HFFc6 (cell line): ENCODE results near the gene JMJD6. TPM values are rescaled to one million over a fixed set of nuclear protein-coding genes. Genes with fewer than 3 reads are reported as not detected.
"Not testable (repeated sequence)": the region's sequence is repeated elsewhere in the genome, so short reads cannot be mapped to it uniquely, and the experiment has no call there.

ENCODE experiments used
- DNase-seq: peaks from one replicate; pipeline ENCODE4 v3.0.0-alpha.2; 2018
- H3K27ac Mint-ChIP-seq: 2 replicates; pipeline ENCODE4 v1.8.0; 2020; ENCODE audit warnings: mild to moderate bottlenecking, mixed read lengths
- H3K27me3 Mint-ChIP-seq: 2 replicates; pipeline ENCODE4 v1.8.0; 2021; ENCODE audit warnings: mild to moderate bottlenecking, moderate library complexity, mixed read lengths; ENCODE audit not compliant: insufficient read depth
- H3K36me3 Mint-ChIP-seq: 2 replicates; pipeline ENCODE4 v1.8.0; 2021; ENCODE audit warnings: low read depth, mixed read lengths
- H3K4me1 Mint-ChIP-seq: 2 replicates; pipeline ENCODE4 v1.8.0; 2020; ENCODE audit warnings: low read depth, mixed read lengths
- H3K4me3 Mint-ChIP-seq: 2 replicates; pipeline ENCODE4 v1.8.0; 2020; ENCODE audit warnings: mild to moderate bottlenecking, moderate library complexity, mixed read lengths
- H3K9me3 Mint-ChIP-seq: 2 replicates; pipeline ENCODE4 v1.8.0; 2020; ENCODE audit warnings: mild to moderate bottlenecking, mixed read lengths
- CTCF ChIP-seq: fragments of 200-600 bp; sonication (generic); IDR thresholded peaks from 2 replicates; pipeline ENCODE4 v1.5.0; 2021; ENCODE audit warnings: antibody characterized with exemption, mild to moderate bottlenecking
- total RNA-seq, 6 experiments: library from RNA; stranded (reverse); fragmentation: NEBNext Ultra II Directional; extraction: Animal tissue kit (Norgen Biotek cat#: 25700); gene quantifications; 2 replicates in 1 of 6; 3 replicates in 5 of 6; pipeline ENCODE4 v1.2.3, GENCODE V29; 2021

The JMJD6 gene
- total RNA-seq, 6 experiments from 2014 or later = 32.9 to 44.3 (median 37.3) TPM

- H3K4me3 Mint-ChIP-seq = peak overlapping the region; percentile 76
- H3K9me3 Mint-ChIP-seq = no peaks in the 10 kb centered on the region
- no peak for TF ChIP-seq CTCF
- H3K27me3 Mint-ChIP-seq = peaks cover 4% of the 10 kb centered on the region
- H3K27ac Mint-ChIP-seq = peak overlapping the region; percentile 89
- H3K4me1 Mint-ChIP-seq = peaks cover 57% of the 10 kb centered on the region
- DNase-seq = no peak
- peaks cover 6% of the 10 kb centered on the region; the same call in 1 of the 2 replicates for H3K36me3 Mint-ChIP-seq
These were observed 26.2 kb downstream of the JMJD6 start for GRCh38 chr17:76700270-76700616.

- H3K36me3 Mint-ChIP-seq, H3K27me3 Mint-ChIP-seq, DNase-seq, H3K9me3 Mint-ChIP-seq: not testable (repeated sequence)
- Mint-ChIP-seq H3K4me3 (0 out of 2 replicates have a peak overlapping the region, but pooled peaks have one; percentile 30), H3K27ac (peak overlapping the region; percentile 33; the same call in 1 of the 2 replicates), H3K4me1 (peaks cover 60% of the 10 kb centered on the region)
These were observed 27.9 kb downstream of the JMJD6 start for GRCh38 chr17:76698466-76698977.

GRCh38 chr17:76697702-76698465 is 28.5 kb downstream of the JMJD6 start:
- peaks cover 6% of the 10 kb centered on the region; the same call in 1 of the 2 replicates for H3K36me3 Mint-ChIP-seq
- peak overlapping the region; percentile 34; the same call in 1 of the 2 replicates for H3K4me3 Mint-ChIP-seq
- H3K9me3 Mint-ChIP-seq = no peaks in the 10 kb centered on the region
- no peak overlapping the region for H3K27ac Mint-ChIP-seq
- no peak for TF ChIP-seq CTCF
- peaks cover 60% of the 10 kb centered on the region for H3K4me1 Mint-ChIP-seq
- DNase-seq = no peak
- H3K27me3 Mint-ChIP-seq = peaks cover 4% of the 10 kb centered on the region

- no peak for DNase-seq
- H3K27me3 Mint-ChIP-seq = peaks cover 4% of the 10 kb centered on the region
- peaks cover 6% of the 10 kb centered on the region; the same call in 1 of the 2 replicates for H3K36me3 Mint-ChIP-seq
- no peaks in the 10 kb centered on the region for H3K9me3 Mint-ChIP-seq
- no peak for TF ChIP-seq CTCF
- no peak overlapping the region for H3K27ac Mint-ChIP-seq
- H3K4me1 Mint-ChIP-seq = peaks cover 58% of the 10 kb centered on the region
- peak overlapping the region; percentile 34; the same call in 1 of the 2 replicates for H3K4me3 Mint-ChIP-seq
These were observed 29.4 kb downstream of the JMJD6 start for GRCh38 chr17:76696763-76697701.

- peaks cover 6% of the 10 kb centered on the region; the same call in 1 of the 2 replicates for H3K36me3 Mint-ChIP-seq
- no peaks in the 10 kb centered on the region for H3K9me3 Mint-ChIP-seq
- no peak for TF ChIP-seq CTCF
- no peak overlapping the region; the same call in 1 of the 2 replicates for H3K27ac Mint-ChIP-seq
- no peaks in the 10 kb centered on the region; the same call in 1 of the 2 replicates for H3K27me3 Mint-ChIP-seq
- no peak overlapping the region for H3K4me3 Mint-ChIP-seq
- DNase-seq = no peak
- peaks cover 40% of the 10 kb centered on the region for H3K4me1 Mint-ChIP-seq
These were observed 31.2 kb downstream of the JMJD6 start for GRCh38 chr17:76695059-76695831.
